Measurements from ENCODE around the gene SND1.

DNA sequence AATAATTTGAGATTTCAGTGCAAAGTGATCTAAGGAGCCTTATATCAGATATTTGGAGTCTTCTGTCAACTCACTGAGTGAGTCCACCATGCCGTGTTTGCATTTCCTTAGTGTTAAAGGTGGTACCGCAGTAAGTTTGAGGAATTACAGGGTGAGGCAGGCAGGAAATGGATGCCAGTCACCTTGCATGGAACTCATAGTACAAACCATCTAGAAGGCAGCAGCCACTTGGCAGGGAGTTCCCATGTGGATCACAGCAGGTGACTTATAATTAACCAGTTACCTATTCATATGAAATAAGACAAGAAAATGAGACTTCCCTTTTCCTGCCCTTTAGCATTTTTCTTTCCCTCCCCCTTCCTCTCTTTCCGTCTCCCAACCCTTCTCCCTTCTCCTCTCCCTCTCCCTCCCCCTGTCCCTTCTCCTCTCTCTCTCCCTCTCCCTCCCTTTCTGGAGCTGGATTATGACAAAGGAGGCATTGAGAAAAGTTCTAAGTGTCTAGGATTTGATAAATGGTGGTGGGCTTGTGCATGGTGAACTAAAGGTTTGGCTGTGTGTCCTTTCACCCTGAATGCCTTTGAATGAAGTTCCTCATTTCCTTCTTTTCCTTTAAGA lies 285.2 kb downstream of the SND1 start:
- TF ChIP-seq, protein P1, sequence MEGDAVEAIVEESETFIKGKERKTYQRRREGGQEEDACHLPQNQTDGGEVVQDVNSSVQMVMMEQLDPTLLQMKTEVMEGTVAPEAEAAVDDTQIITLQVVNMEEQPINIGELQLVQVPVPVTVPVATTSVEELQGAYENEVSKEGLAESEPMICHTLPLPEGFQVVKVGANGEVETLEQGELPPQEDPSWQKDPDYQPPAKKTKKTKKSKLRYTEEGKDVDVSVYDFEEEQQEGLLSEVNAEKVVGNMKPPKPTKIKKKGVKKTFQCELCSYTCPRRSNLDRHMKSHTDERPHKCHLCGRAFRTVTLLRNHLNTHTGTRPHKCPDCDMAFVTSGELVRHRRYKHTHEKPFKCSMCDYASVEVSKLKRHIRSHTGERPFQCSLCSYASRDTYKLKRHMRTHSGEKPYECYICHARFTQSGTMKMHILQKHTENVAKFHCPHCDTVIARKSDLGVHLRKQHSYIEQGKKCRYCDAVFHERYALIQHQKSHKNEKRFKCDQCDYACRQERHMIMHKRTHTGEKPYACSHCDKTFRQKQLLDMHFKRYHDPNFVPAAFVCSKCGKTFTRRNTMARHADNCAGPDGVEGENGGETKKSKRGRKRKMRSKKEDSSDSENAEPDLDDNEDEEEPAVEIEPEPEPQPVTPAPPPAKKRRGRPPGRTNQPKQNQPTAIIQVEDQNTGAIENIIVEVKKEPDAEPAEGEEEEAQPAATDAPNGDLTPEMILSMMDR (IDR thresholded peaks at IDR 0.05), result no peak
- no peak for TF ChIP-seq POLR2A (IDR thresholded peaks at IDR 0.05)
